HG02588 (cell line): Measurements from ENCODE around the gene IRF2.

Source experiments
- ATAC-seq: cut with Tn5 transposase; IDR thresholded peaks from one replicate; pipeline ENCODE4 v1.9.1; 2021; ENCODE audit warnings: mild to moderate bottlenecking, moderate library complexity; ENCODE audit not compliant: unreplicated experiment

The IRF2 gene

DNA sequence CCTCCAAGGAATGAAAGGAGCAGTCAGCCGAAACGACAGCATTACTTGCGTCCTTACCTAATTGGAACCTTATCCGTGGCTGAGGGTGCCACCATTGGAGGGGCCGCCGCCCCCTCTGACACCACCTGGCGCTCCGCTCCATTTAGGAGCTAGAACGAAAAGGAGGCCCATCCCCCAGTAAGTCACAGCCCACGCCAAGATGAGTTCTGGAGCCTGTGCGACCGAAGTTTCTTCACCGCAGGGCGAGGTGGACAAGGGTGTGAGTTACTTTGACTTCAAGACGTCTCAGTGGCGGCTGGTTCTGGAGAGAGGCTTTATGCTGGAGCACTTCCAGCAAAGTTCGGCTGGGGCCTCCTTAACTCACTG is 729 bp upstream of the IRF2 start:
- peak; percentile 18 for ATAC-seq

DNA sequence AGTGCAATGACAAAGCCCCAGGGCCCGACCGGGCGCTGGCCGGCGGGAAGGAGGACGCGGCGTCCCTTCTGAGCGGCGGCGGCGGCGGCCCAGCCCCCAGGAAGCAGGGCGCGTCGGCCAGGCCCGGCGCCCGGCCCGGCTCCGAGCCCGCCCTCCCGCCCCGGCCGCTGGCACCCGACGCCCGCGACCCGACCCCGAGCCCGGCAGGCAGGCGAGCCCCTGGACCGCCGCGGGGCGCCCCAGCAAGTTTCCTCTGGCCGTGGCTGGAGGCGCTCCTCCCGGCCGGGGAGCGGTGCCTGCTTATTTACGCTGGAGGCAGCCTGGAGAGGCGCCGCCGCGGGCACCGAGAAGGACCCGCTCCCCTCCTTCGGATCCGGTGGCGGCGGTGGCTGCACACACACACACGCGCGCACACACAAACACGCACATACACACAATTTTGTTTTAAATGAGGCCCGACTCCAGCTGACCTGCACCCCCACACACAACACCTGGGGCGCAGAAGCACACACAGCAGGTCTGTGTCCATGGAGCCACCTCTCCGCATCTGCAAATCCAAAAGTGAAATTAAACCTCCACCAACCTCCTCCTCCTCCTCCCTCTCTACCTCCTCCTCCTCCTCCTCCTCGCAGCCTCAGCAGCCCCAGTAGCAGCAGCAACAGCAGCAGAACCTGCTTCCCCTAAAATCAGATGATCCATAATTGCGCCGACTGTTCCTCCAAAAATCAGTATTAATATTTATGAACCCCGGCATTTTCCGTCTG is 669 bp downstream of the IRF2 start:
- ATAC-seq: peak; percentile 1

DNA sequence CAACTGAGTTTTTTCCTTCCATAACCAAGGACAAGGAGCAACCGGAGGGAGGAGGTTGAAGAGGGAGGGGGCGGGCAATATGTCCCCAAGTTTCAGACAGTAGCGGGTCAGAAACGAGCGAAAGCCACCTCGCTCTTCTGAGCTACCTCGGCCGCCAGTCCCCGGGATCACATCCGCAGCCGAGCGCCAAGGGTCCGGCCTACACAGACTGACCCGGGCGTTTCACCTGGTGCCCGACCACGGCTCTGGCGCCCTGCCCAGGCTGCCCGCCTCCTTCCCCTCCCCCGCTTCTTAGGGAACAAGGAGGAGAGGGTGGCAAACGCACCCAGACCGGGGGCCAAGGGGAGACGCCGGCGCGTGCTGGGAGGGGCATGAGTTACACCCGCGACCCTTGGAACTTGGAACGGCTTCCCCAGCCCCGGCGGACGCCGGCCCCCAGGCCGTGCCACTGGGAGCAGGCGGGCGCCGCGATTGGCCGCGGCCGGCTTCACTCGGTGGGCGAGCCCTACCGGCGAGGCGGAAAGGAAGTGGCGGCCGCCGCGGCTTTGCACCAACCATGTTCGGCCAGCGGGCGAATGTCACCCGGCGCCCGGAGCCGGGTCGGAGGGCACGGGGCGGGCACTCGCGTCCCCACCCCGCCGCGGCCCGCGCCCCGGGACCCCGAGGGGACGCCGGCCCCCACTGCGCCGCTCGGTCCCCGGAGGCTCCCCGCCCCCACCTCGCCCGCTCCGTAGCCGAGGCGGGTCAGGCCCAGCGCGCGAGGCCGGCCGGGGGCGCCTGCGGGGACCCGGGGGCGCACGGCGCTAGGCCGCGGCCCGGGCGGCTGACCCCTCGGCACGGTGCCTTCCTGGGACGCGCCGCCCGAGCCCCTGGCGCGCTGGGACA is 1.5 kb downstream of the IRF2 start:
- peak; percentile 31 for ATAC-seq

DNA sequence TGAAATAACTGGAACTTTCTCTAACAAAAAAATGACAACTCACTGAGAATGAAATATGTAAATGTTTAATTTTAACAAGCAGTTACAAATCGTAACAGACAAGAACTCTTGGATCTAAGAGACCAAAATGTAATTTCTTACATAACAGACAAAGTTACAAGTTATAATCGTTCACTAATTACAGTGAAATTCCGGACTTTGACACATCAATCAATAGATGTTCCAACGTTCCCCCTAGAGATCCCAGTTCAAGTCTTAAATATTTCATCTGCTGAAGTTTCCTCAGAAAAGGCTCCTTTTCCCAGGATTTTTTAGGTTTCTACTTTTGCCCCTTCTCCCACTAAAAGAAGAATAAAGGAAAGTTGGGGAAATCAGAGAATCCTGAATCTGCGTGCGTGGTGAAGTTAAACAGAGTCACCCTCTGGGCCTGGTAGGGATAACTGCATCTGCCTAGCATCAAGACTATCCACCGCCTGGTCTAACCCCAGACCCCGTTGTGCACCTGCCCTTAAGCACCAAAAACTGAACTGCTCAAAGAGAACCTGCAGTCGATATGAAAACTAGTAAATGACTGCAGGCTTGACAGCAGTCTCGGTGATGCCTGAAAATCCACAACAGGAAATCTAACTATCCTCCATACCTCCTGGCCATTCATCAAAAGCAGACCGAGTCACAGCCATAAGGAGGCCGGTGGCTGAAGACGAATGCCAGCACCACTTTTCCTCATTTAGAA is 2.3 kb downstream of the IRF2 start:
- ATAC-seq: no peak

DNA sequence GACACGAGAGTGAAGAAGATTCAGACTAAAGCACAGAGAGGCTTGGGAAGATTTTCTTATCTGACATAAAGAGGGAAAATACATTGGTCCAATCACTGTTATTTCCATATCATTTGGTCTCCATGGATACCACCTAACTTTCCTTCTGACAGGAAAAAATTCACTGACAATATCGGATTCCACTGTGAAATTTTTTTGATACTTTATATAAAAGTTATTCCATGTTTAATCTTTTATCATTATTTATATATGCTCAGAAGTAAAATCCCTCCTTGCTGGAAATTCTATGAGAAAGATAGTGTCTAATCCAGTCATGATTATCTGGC is 3.6 kb downstream of the IRF2 start:
- ATAC-seq: no peak

DNA sequence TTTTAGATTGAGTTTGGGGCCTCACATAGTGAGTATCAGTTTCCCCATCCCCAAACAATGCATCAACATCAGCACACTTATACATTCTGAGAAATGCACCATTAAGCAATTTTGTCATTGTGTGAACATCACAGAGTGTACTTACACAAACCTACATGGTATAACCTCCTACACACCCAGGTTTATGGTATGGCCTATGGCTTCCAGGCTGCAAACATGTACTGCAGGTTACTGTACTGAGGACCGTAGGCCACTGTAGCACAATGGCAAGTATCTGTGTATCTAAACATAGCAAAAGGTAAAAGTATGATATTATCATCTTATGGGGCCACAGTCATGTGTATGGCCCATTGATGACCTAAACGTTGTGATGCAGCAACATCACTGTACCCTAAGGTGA is 7.7 kb downstream of the IRF2 start:
- ATAC-seq: no peak

DNA sequence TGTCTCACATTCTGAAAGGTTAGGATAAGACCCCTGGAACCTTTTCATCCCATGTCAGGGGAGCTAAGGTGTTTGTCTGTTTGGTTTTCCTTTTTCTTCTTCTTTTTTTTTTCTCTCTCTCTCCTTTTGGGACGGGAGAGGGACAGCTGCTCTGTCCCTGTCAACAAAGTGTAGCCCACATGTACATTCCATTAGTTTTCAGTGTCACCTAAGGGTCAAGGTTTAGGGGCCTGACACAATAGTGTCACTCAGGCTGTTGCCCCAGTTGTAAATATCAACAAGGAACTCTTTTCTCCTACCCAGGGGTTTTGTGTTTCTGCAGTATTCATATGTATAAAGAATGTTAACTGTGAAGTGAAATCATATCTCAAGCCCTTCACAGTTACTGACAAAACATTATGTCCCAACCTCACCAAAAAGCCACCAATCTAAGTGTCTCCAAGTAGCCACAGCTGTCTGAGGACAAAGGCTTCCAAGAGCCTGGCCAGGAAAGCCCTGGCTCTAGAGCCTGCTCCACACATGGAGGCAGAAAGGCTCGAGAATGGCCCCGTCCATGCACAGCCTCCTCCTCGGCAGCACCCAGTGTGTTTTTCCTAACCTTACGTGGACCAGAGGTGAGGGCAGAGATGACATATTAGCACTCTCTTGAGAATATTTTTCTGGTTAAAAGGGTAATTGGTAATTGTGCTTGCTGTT is 9.4 kb downstream of the IRF2 start:
- no peak for ATAC-seq

DNA sequence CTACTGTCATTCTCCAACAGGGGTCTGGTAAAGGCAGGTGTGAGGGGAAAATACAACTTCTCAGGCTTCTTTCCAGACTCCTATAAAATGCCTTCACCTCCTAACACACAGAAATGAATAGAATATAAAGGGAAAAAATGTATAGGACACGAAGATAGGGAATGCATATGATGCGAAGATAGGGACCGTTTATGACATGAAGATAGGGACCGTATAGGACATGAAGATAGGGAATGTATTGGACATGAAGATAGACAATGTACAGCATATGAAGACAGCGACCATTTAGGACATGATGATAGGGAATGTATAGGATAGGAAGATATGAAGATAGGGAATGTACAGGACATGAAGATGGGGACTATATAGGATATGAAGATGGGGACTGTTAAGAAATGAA is 10.5 kb downstream of the IRF2 start:
- ATAC-seq: no peak

DNA sequence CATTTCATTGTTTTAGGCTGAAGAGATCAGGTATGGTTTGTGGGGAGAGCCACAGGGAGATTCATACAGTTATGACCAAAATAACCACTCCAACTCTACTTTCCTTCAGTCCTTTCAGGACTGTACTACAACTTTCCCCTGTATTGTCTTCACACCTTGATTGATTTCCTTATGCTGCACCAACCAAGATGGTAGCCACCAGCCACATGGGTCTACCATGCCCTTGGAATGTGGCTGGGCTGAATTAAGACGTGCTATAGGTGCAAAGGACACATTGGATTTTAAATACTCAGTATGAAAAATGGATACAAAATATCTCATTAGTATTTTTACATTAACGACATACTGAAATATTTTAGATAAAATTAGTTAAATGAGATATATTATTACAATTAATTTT is 11.2 kb downstream of the IRF2 start:
- ATAC-seq: no peak

DNA sequence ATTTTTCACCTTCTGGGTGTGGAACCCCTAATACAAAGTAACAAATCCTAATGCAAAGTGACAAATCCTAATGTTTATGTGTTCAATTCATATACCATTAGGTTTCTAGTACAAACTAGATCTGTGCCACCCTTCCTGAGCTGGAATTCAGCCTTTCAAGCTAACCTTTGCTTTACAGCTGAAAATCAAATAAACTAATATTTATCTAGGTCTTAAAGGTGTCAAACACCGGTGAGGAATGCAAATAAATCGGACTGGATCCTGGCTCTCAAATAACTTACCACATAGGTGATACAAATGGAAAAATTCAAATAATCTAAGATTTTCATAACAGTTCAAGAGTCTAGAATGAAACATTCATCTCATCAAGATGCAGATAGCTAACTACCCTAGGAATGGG is 11.6 kb downstream of the IRF2 start:
- no peak for ATAC-seq

DNA sequence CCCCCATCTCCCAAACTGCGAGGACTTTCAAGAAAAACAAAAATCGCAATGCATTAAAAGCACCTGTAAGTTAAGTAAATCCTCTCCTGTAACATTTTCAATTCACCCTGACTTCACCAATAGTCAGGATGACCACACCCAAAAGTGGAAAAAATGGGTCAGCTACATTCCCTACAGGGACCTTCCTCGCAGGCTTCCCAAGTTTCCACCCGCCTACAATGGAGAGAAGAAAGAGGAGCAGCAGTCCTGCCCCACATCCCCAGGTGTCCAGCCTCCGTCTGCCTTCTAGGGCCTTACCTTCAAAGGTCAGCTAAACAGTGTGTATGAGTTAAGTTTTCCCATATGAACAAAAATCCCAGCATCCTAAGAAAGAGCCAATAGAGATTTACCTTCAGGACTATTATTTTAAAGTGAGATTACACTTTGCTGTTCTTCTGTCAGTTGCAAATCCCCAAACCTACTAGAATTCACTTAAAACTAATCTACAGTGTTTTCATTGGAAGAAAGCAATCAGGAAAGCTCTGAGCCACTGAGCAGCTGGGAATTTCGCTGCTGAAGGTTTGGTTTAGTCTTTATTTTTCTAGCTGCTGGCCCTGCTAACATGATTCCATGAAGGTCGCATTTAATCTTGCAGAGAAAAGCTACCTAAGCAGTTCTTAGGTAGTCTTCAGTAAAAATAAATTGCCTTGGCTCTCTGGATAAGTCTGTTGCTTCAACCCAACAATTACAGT is 12.5 kb downstream of the IRF2 start:
- ATAC-seq: no peak

DNA sequence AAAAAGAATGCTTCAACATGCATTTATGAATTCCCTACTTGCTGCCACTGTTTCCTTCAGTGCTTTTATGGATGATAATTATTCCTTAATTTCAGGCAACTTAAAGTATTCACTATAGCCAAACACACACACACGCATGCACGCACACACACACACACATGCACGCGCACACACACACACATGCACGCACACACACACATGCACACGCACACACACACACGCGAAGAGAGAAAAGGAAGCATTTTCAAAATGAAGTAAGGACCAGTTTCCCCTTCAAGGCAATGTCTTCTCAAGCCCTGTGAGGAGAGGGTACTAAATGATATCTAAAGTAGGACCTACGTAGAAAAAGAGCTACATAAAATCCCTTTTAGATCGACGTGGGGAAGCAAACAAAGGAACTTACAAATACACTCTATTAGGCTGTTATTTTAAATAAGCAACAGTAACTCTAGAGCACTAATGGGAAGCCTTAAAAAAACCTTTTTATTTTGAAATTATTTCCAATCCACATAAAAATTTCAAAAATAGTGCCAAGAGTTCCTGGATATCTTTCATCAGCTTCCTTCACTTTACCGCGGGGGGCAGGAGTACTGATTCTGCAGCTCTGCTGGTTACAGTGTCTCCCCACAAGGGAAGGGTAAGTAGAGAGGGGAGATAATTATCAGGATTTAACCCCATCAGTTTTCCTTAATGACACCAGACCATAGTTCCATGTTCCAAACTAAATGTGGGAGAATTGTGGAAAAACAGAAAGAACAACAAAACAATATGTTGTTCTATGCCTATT is 13.7 kb downstream of the IRF2 start:
- ATAC-seq: no peak

DNA sequence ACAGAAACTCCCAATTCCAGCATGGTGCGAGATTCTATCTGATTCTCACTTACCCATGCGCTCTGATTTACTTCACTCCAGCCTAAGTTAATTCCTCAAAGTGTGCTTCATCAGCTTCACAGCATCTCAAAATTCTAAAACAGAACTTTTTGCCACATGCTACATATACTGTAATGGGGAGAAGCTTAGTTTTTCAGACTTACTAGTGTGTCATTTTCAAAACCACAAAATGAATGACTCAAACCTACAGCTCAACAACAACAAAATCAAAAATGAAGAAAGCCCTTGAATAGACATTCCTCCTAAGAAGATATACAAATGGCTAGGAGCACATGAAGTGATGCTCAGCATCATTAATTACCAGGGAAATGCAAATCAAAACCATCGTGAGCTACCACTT is 14.9 kb downstream of the IRF2 start:
- ATAC-seq: no peak

DNA sequence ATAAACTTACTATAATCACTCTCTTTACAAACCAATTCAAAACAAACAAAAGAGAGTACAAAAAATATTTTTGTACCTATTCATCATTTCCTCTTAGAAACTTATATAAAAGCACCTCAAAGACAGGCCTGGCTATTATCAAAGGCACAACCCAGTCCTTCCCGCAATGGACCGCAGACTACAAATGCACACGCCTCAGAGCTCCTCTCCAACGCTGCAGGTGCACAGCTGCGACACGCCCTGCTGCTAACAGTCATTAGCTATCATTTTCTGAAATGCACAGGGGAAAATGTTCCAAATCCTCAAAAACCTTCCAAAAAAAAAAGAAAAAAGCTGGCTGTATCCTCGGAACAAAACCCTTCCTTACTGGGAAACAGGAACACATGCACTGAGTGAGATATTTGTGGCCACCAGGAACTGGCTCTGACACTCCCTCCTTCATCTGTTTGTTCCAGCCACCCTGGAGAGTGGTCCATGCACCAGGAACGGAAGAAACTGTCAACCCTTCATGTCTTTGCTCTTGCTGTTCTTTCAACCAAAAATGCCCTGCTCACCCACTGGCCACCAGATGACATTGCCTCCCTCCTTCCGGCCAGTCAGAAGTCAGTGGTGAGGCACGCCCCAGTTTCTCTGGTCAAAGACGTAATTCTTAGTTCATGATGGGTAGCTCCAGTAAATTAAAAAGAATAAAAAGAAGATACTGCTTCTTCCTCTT is 16.7 kb downstream of the IRF2 start:
- ATAC-seq: no peak

DNA sequence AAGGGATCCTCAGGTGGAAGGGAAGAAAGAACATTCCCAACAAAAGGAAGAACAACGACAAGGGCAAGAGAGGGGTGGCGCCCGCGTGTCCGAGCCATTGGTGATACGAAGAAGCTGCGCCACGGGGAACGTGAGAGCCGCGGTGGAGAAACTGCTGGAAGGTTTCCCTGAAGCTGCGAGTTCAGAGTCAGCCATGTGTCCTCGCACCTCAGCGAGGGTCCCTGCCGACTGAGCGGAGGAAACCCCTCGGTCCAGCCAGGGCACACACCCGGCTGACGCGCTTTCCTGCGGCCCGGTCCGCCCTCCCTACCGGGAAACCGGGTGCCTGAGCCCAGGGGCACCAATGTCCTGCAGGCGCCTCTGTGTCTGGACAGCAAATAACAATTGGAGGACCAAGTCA is 18.0 kb downstream of the IRF2 start:
- ATAC-seq: no peak

DNA sequence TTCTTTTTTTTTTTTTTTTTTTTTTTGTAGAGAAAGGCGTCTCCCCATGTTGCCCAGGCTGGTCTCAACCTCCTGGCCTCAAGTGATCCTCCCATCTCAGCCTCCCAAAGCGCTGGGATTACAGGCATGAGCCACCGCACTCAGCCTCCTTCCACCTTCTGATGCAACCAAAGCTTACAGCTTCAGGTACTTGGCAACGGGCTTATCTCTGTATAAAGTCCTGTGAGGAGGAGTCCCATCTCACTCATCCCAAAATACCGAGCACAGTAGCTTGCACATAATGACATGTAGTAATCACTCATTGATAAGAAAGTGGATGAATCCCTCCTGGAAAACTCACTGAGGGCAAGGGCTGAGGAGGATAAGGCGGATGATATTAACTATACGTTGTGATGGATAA is 19.1 kb downstream of the IRF2 start:
- no peak for ATAC-seq

DNA sequence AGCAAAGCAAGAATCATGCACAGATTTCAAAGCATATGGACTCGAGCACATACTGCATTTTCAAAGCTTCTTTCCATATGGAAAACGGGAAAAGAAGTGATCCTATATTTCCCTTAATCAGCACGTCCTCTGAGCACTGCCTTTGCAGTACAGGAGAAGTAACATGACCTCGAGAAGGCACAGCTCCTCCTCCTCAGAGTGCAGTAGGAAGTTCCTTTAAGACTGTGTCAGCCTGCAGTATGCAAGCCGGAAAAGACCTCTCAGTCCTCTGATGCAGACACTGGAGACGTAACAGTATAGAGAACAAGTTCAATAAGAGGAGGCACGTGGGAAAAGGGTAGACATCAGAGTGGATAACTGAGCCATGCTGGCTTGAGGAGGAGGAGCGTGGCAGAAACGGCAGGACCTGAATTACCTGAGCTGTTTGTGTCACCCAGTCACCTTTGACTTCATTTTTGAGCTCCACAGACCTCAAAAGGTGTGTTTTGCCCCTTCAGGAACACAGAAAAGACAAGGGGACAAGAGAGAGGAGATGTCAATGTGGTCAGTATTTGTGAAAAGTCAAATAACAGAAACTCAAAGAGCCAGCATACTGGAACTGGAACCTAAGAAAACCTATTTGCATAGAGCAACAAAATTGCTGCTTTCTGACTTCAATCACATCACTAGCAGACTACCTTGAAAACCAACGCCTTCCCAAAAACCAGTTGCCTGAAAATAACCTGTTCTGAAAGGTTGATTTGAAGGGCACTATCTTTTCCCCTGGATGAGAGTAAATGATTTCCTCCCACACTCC is 20.8 kb downstream of the IRF2 start:
- ATAC-seq: peak; percentile 53

DNA sequence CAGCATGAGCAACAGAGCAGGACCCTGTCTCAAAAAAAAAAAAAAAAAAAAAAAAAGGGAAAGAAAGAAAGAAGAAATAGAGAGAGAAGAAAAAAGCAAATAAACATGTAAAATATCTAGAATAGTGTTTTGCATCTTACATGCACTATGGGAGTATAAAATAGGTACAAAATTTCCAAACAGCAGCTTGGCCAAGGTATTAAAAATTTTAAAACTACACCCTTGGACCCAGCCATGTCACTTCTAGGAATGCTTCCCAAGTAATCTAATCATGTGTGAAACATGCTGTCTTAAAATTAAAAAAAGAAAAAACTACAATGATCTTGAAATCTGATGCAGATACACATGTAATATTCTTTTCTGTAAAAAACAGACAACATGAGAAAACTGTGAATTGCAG is 21.6 kb downstream of the IRF2 start:
- ATAC-seq: no peak
